Right lobe of liver (tissue), 4 donors: ENCODE data around the gene ISG15.

ENCODE experiments used
- POLR2A ChIP-seq: fragments of 450-650 bp; IDR thresholded peaks from one replicate; pipeline ENCODE4 v1.6.1; 2017; ENCODE audit warnings: antibody characterized with exemption, mild to moderate bottlenecking
- TF ChIP-seq, protein P1 (sequence below), 4 donors: fragments of 200-600 bp in 3 of 4; fragments of 450-650 bp in 1 of 4; IDR thresholded peaks; one replicate each; pipeline versions ENCODE4 v1.5.1 to v1.8.0; 2016 to 2022; ENCODE audit warnings: antibody characterized with exemption in 4 of 4, mild to moderate bottlenecking in 2 of 4
- donor health status: DM: no; HTN: no; CAD: no.
- donor health status: DM: no; HTN: no; CAD: no.
- donor health status: DM: no; HTN: yes; CAD: no.

DNA sequence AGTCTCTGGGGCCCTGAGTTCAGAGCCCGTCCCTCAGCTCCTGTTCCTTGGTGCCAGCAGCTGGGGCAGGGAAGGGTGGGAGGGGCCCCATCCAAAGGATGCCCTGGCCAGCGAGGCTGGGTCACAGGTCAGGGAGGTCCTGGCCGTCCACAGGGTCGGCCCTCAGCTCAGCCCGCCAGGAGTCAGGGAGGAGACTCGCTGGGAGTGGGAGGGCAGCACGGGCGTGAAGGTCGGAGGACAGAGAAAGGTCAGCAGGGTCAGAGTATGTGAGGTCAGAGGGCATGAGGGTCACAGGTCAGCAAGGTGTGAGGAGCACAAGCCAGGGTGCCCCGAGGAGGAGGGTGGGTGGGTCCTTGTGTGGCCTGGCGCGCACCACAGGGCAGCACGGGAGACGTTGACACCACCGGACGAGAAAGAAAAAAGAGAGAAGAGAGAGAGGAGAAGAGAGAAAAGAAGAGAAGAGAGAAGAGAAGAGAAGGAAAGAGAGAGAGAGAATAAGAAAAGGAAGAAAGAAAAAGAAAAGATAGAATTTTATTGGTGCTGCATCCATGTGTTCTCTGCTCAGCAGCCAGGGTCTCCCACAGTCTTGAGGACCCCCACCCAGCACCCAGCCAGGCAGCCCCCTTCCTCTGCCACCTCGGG is 38.5 kb upstream of the ISG15 start:
- no peak for TF ChIP-seq POLR2A
- TF ChIP-seq, protein P1, sequence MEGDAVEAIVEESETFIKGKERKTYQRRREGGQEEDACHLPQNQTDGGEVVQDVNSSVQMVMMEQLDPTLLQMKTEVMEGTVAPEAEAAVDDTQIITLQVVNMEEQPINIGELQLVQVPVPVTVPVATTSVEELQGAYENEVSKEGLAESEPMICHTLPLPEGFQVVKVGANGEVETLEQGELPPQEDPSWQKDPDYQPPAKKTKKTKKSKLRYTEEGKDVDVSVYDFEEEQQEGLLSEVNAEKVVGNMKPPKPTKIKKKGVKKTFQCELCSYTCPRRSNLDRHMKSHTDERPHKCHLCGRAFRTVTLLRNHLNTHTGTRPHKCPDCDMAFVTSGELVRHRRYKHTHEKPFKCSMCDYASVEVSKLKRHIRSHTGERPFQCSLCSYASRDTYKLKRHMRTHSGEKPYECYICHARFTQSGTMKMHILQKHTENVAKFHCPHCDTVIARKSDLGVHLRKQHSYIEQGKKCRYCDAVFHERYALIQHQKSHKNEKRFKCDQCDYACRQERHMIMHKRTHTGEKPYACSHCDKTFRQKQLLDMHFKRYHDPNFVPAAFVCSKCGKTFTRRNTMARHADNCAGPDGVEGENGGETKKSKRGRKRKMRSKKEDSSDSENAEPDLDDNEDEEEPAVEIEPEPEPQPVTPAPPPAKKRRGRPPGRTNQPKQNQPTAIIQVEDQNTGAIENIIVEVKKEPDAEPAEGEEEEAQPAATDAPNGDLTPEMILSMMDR (IDR thresholded peaks at IDR 0.05): no peak
